Activated naive CD4-positive, alpha-beta T cell treated with anti-CD3 and anti-CD28 coated beads, Interleukin-2, amount 50 U/mL, for 72 hours (primary cell): ENCODE results near the gene SYMPK. TPM values are rescaled to one million over a fixed set of nuclear protein-coding genes. Genes with fewer than 3 reads are reported as not detected.

Experiments
- ATAC-seq, 2 donors: fragments of 150-1000 bp; cut with Tn5 transposase; 2 replicates each; pipeline ENCODE4 v1.10.0; 2021; ENCODE audit warnings: mild to moderate bottlenecking in 2 of 2, moderate library complexity in 2 of 2
- DNase-seq, 2 donors: peaks; one replicate each; pipeline ENCODE4 v3.0.0; 2021 to 2022; ENCODE audit warnings: low spot score in 2 of 2
- H3K27ac Mint-ChIP-seq, 2 donors: one replicate each; pipeline ENCODE4 v1.8.0; 2022; ENCODE audit warnings: mild to moderate bottlenecking in 2 of 2, mixed read lengths in 2 of 2
- H3K36me3 Mint-ChIP-seq, 2 donors: one replicate each; pipeline ENCODE4 v1.8.0; 2022; ENCODE audit warnings: mixed read lengths in 2 of 2
- H3K9me3 Mint-ChIP-seq, 2 donors: one replicate each; pipeline ENCODE4 v1.8.0; 2022; ENCODE audit warnings: mixed read lengths in 2 of 2
- total RNA-seq, 2 donors: library from RNA; stranded (reverse); gene quantifications; one replicate each; pipeline ENCODE4 v1.2.3, GENCODE V29; 2022

The SYMPK gene
- total RNA-seq, 2 donors from 2014 or later: 85.8 to 118 TPM

- Mint-ChIP-seq H3K9me3 (no peaks in the 10 kb centered on the region), H3K27ac (no peak overlapping the region), H3K36me3 (peaks cover 4 to 24% of the 10 kb centered on the region in 2 donors)
- DNase-seq: no peak
- no peak for ATAC-seq
Measured at GRCh38 chr19:45860359-45861259, 2.3 kb downstream of the SYMPK start.

- ATAC-seq: no peak
- peaks cover 7 to 24% of the 10 kb centered on the region in 2 donors for H3K36me3 Mint-ChIP-seq
- no peaks in the 10 kb centered on the region for H3K9me3 Mint-ChIP-seq
- H3K27ac Mint-ChIP-seq: no peak overlapping the region
- no peak for DNase-seq
Measured at GRCh38 chr19:45854167-45854778, 8.7 kb downstream of the SYMPK start.

GRCh38 chr19:45852983-45853382 is 10.0 kb downstream of the SYMPK start:
- no peak for ATAC-seq
- Mint-ChIP-seq H3K27ac (peak overlapping the region in 1 of 2 donors; percentile 93), H3K36me3 (peaks cover 7 to 19% of the 10 kb centered on the region in 2 donors), H3K9me3 (no peaks in the 10 kb centered on the region)
- no peak for DNase-seq

- H3K27ac Mint-ChIP-seq: no peak overlapping the region
- peaks cover 7 to 19% of the 10 kb centered on the region in 2 donors for H3K36me3 Mint-ChIP-seq
- no peak for ATAC-seq
Measured at GRCh38 chr19:45852145-45852750, 10.7 kb downstream of the SYMPK start.

GRCh38 chr19:45848922-45849321 is 14.0 kb downstream of the SYMPK start:
- ATAC-seq (peak in 1 of 2 donors; percentile 28), DNase-seq (no peak)
- Mint-ChIP-seq H3K9me3 (no peaks in the 10 kb centered on the region), H3K27ac (no peak overlapping the region), H3K36me3 (peaks cover 15 to 22% of the 10 kb centered on the region in 2 donors)

More at GRCh38 chr19:45852145-45852750, 10.7 kb downstream of the SYMPK start:
- no peaks in the 10 kb centered on the region for H3K9me3 Mint-ChIP-seq
- DNase-seq: no peak

GRCh38 chr19:45847663-45848062 is 15.3 kb downstream of the SYMPK start:
- Mint-ChIP-seq H3K9me3 (no peaks in the 10 kb centered on the region), H3K27ac (no peak overlapping the region), H3K36me3 (peaks cover 15 to 34% of the 10 kb centered on the region in 2 donors)
- DNase-seq (no peak), ATAC-seq (no peak)

- no peaks in the 10 kb centered on the region for H3K9me3 Mint-ChIP-seq
- H3K27ac Mint-ChIP-seq: no peak overlapping the region
- DNase-seq (no peak), ATAC-seq (no peak)
- H3K36me3 Mint-ChIP-seq: peaks cover 17 to 67% of the 10 kb centered on the region in 2 donors
Measured at GRCh38 chr19:45842198-45842597, 20.7 kb downstream of the SYMPK start.

GRCh38 chr19:45834970-45835369 is 28.0 kb downstream of the SYMPK start:
- Mint-ChIP-seq H3K9me3 (no peaks in the 10 kb centered on the region), H3K36me3 (peaks cover 26 to 50% of the 10 kb centered on the region in 2 donors), H3K27ac (peak overlapping the region in 1 of 2 donors; percentile 81)
- ATAC-seq (no peak), DNase-seq (no peak)

- H3K9me3 Mint-ChIP-seq: no peaks in the 10 kb centered on the region
- no peak overlapping the region for H3K27ac Mint-ChIP-seq
- peaks cover 27 to 29% of the 10 kb centered on the region in 2 donors for H3K36me3 Mint-ChIP-seq
- ATAC-seq (no peak), DNase-seq (no peak)
Measured at GRCh38 chr19:45828945-45829344, 34.0 kb downstream of the SYMPK start.

- no peak for DNase-seq
- Mint-ChIP-seq H3K27ac (peak overlapping the region; percentile 7 to 66), H3K36me3 (peaks cover 27 to 29% of the 10 kb centered on the region in 2 donors), H3K9me3 (no peaks in the 10 kb centered on the region)
- ATAC-seq: no peak
Measured at GRCh38 chr19:45828523-45828922, 34.4 kb downstream of the SYMPK start.

- DNase-seq (no peak), ATAC-seq (no peak)
- Mint-ChIP-seq H3K9me3 (no peaks in the 10 kb centered on the region), H3K27ac (peak overlapping the region in 1 of 2 donors; percentile 7), H3K36me3 (peaks cover 27 to 28% of the 10 kb centered on the region in 2 donors)
Measured at GRCh38 chr19:45827459-45828093, 35.4 kb downstream of the SYMPK start.

- DNase-seq (no peak), ATAC-seq (no peak)
- Mint-ChIP-seq H3K36me3 (peaks cover 24 to 27% of the 10 kb centered on the region in 2 donors), H3K9me3 (no peaks in the 10 kb centered on the region), H3K27ac (no peak overlapping the region)
Measured at GRCh38 chr19:45826934-45827333, 36.0 kb downstream of the SYMPK start.

- ATAC-seq: no peak
- peaks cover 20 to 22% of the 10 kb centered on the region in 2 donors for H3K36me3 Mint-ChIP-seq
Measured at GRCh38 chr19:45825917-45826893, 36.7 kb downstream of the SYMPK start.

GRCh38 chr19:45825263-45825605 is 37.7 kb downstream of the SYMPK start:
- Mint-ChIP-seq H3K27ac (no peak overlapping the region), H3K36me3 (peaks cover 19% of the 10 kb centered on the region in 2 donors), H3K9me3 (no peaks in the 10 kb centered on the region)
- DNase-seq (no peak), ATAC-seq (no peak)

More at GRCh38 chr19:45825917-45826893, 36.7 kb downstream of the SYMPK start:
- peak overlapping the region in 1 of 2 donors; percentile 12 for H3K27ac Mint-ChIP-seq
- no peaks in the 10 kb centered on the region for H3K9me3 Mint-ChIP-seq
- no peak for DNase-seq

GRCh38 chr19:45824531-45825262 is 38.2 kb downstream of the SYMPK start:
- DNase-seq (no peak), ATAC-seq (no peak)
- Mint-ChIP-seq H3K9me3 (no peaks in the 10 kb centered on the region), H3K27ac (peak overlapping the region in 1 of 2 donors; percentile 88), H3K36me3 (peaks cover 16 to 18% of the 10 kb centered on the region in 2 donors)
